GM23338 (cell line): Measurements from ENCODE around the gene PTPRN2. TPM values are rescaled to one million over a fixed set of nuclear protein-coding genes. Genes with fewer than 3 reads are reported as not detected.

Experiments
- ATAC-seq: fragments of 200-7000 bp; cut with Tn5 transposase; 3 replicates; pipeline ENCODE4 v1.9.1; 2020
- DNase-seq: peaks from one replicate; pipeline ENCODE4 v3.0.0-alpha.2; 2015; ENCODE audit warnings: low spot score
- H2AFZ ChIP-seq: fragments of 200-600 bp; sonication (generic); 2 replicates; pipeline ENCODE4 v1.8.0; 2016; ENCODE audit warnings: antibody characterized with exemption, mild to moderate bottlenecking, moderate library complexity
- H3F3A ChIP-seq: fragments of 200-600 bp; sonication (generic); replicated peaks from 2 replicates; pipeline ENCODE4 v1.8.0; 2017; ENCODE audit warnings: antibody characterized with exemption, mixed run types, low read depth
- H3K27ac ChIP-seq: fragments of 200-600 bp; sonication (generic); 2 replicates; pipeline ENCODE4 v1.6.1; 2016; ENCODE audit warnings: low read depth
- H3K27me3 ChIP-seq: fragments of 200-600 bp; sonication (generic); 2 replicates; pipeline ENCODE4 v1.8.0; 2016; ENCODE audit warnings: mild to moderate bottlenecking, mixed run types, moderate library complexity; ENCODE audit not compliant: insufficient read depth
- H3K36me3 ChIP-seq: fragments of 200-600 bp; sonication (generic); 2 replicates; pipeline ENCODE4 v1.8.0; 2016; ENCODE audit warnings: mild to moderate bottlenecking; ENCODE audit not compliant: insufficient read depth
- H3K4me1 ChIP-seq: fragments of 200-600 bp; sonication (generic); 2 replicates; pipeline ENCODE4 v1.8.0; 2016; ENCODE audit warnings: mild to moderate bottlenecking, moderate library complexity; ENCODE audit not compliant: insufficient read depth
- H3K4me2 ChIP-seq: fragments of 200-600 bp; sonication (generic); 2 replicates; pipeline ENCODE4 v1.7.1; 2017; ENCODE audit warnings: mixed run types
- H3K4me3 ChIP-seq: fragments of 200-600 bp; sonication (generic); 2 replicates; pipeline ENCODE4 v1.6.1; 2016; ENCODE audit warnings: mixed run types
- H3K79me2 ChIP-seq: fragments of 200-600 bp; sonication (generic); replicated peaks from 2 replicates; pipeline ENCODE4 v1.8.0; 2017; ENCODE audit warnings: mild to moderate bottlenecking; ENCODE audit not compliant: insufficient read depth
- H3K9me2 ChIP-seq: fragments of 200-600 bp; sonication (generic); 2 replicates; pipeline ENCODE4 v1.8.0; 2017; ENCODE audit not compliant: insufficient read depth
- H4K20me1 ChIP-seq: fragments of 200-600 bp; sonication (generic); replicated peaks from 2 replicates; pipeline ENCODE4 v1.8.0; 2017; ENCODE audit warnings: mild to moderate bottlenecking; ENCODE audit not compliant: insufficient read depth
- H3K27ac Mint-ChIP-seq: 2 replicates; pipeline ENCODE4 v1.8.0; 2020; ENCODE audit warnings: inconsistent platforms, mild to moderate bottlenecking, moderate library complexity, mixed read lengths
- H3K27me3 Mint-ChIP-seq: 3 replicates; pipeline ENCODE4 v1.8.0; 2022; ENCODE audit warnings: low read depth, mild to moderate bottlenecking, moderate library complexity, mixed read lengths, inconsistent platforms; ENCODE audit not compliant: insufficient read depth, poor library complexity
- H3K36me3 Mint-ChIP-seq: 3 replicates; pipeline ENCODE4 v1.8.0; 2021; ENCODE audit warnings: low read depth, mild to moderate bottlenecking, inconsistent platforms, moderate library complexity, mixed read lengths
- H3K4me1 Mint-ChIP-seq: 3 replicates; pipeline ENCODE4 v1.8.0; 2020; ENCODE audit warnings: mild to moderate bottlenecking, inconsistent platforms, mixed read lengths
- H3K4me3 Mint-ChIP-seq: 3 replicates; pipeline ENCODE4 v1.8.0; 2021; ENCODE audit warnings: moderate library complexity, mild to moderate bottlenecking, inconsistent platforms, mixed read lengths
- H3K9me3 Mint-ChIP-seq: 3 replicates; pipeline ENCODE4 v1.8.0; 2020; ENCODE audit warnings: moderate library complexity, mild to moderate bottlenecking, inconsistent platforms, mixed read lengths
- CREB1 ChIP-seq: fragments of 250-450 bp; sonication (Bioruptor Pico); IDR thresholded peaks from 2 replicates; pipeline ENCODE4 v1.5.0; 2020; ENCODE audit warnings: low read depth, mild to moderate bottlenecking, moderate library complexity
- EZH2 ChIP-seq: fragments of 200-600 bp; sonication (generic); IDR thresholded peaks from one replicate; pipeline ENCODE4 v1.8.0; 2017; ENCODE audit warnings: antibody characterized with exemption, mild to moderate bottlenecking, low read depth; ENCODE audit not compliant: unreplicated experiment
- EZH2phosphoT487 ChIP-seq: fragments of 200-600 bp; sonication (generic); IDR thresholded peaks from one replicate; pipeline ENCODE4 v1.8.1; 2018; ENCODE audit warnings: antibody characterized with exemption; ENCODE audit not compliant: unreplicated experiment
- JUNB ChIP-seq: IDR thresholded peaks from one replicate; pipeline ENCODE4 v1.6.1; 2016; ENCODE audit warnings: antibody characterized with exemption; ENCODE audit not compliant: unreplicated experiment
- NANOG ChIP-seq: IDR thresholded peaks from 2 replicates; pipeline ENCODE4 v1.6.1; 2016; ENCODE audit warnings: antibody characterized with exemption, borderline replicate concordance
- POLR2AphosphoS5 ChIP-seq: IDR thresholded peaks from 2 replicates; pipeline ENCODE4 v1.6.1; 2016; ENCODE audit warnings: antibody characterized with exemption, low read depth
- STAT1 ChIP-seq: IDR thresholded peaks from one replicate; pipeline ENCODE4 v1.6.1; 2016; ENCODE audit warnings: antibody characterized with exemption; ENCODE audit not compliant: unreplicated experiment
- ZNF114 ChIP-seq: fragments of 250-450 bp; sonication (Bioruptor Pico); IDR thresholded peaks from 2 replicates; pipeline ENCODE4 v1.5.0; 2020; ENCODE audit warnings: mild to moderate bottlenecking, moderate library complexity
- ZNF331 ChIP-seq: fragments of 250-450 bp; sonication (Bioruptor Pico); IDR thresholded peaks from 2 replicates; pipeline ENCODE4 v1.5.0; 2020; ENCODE audit warnings: low read depth, mild to moderate bottlenecking, moderate library complexity
- polyA plus RNA-seq: library from polyadenylated mRNA; unstranded; fragments of >200 nt; fragmentation: Nextera tagmentation; extraction: Ambion mirVana; gene quantifications from 2 replicates; pipeline ENCODE4 v1.2.1, GENCODE V29; 2016
- total RNA-seq: library from RNA; depleted of rRNA; stranded (reverse); fragments of >200 nt; shearing (Covaris generic); gene quantifications from 2 replicates; pipeline ENCODE4 v1.2.3, GENCODE V29; 2014
- TF ChIP-seq, protein P1 (sequence below), 2 experiments: fragments of 200-600 bp in 1 of 2; sonication (generic) in 1 of 2; conservative IDR thresholded peaks; 2 replicates each; pipeline versions ENCODE4 v1.5.1 to v1.6.1; 2016 to 2017; ENCODE audit warnings: antibody characterized with exemption in 2 of 2, low read depth in 2 of 2, mild to moderate bottlenecking in 2 of 2, moderate library complexity in 1 of 2
- TF ChIP-seq, protein P2 (sequence below): fragments of 250-450 bp; sonication (Bioruptor Pico); IDR thresholded peaks from 2 replicates; pipeline ENCODE4 v1.5.0; 2020; ENCODE audit warnings: mild to moderate bottlenecking, moderate library complexity
- TF ChIP-seq, protein P3 (sequence below): IDR thresholded peaks from one replicate; pipeline ENCODE4 v1.6.1; 2018; ENCODE audit warnings: antibody characterized with exemption; ENCODE audit not compliant: unreplicated experiment
- TF ChIP-seq, protein P4 (sequence below): IDR thresholded peaks from 2 replicates; pipeline ENCODE4 v1.6.1; 2016; ENCODE audit warnings: antibody characterized with exemption

PTPRN2 gene
- total and polyA plus RNA-seq, 2 experiments from 2014 or later = 0.87 to 4.0 TPM

DNA sequence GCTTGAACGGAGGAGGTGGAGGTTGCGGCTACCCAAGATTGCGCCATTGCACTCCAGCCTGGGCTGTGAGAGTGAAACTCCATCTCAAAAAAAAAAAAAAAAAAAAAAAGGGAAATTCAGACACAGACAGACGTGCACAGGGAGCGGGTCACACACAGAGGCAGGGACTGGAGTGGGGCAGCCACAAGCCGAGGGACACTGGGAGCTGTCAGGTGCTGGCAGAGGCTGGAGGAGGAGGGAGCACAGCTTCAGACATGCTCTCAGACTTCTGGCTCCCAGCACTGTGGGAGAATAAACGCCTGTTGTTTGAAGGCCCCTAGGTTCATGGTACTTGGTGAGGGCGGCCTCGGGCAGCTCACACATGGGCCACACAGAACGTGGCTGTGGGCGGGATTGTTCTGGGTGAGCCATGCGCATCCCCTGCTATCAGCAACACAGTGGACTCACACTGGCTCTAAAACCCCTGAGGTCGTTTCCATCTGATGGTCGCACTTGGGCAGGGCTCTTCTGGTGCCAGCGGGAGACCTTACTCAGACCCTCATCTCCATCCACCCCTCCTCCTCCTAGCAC, 874.9 kb downstream of the PTPRN2 start:
- Histone ChIP-seq H3F3A (no peaks in the 10 kb centered on the region), H4K20me1 (no peaks in the 10 kb centered on the region), H3K4me3 (no peak overlapping the region), H3K9me2 (no peaks in the 10 kb centered on the region), H3K36me3 (no peaks in the 10 kb centered on the region), H2AFZ (no peak overlapping the region), H3K27ac (no peak overlapping the region), H3K27me3 (no peaks in the 10 kb centered on the region), H3K4me1 (no peaks in the 10 kb centered on the region), H3K4me2 (no peak overlapping the region), H3K79me2 (no peaks in the 10 kb centered on the region)
- Mint-ChIP-seq H3K27ac (no peak overlapping the region), H3K4me1 (no peaks in the 10 kb centered on the region), H3K27me3 (peaks cover 5% of the 10 kb centered on the region), H3K9me3 (peaks cover 85% of the 10 kb centered on the region), H3K36me3 (peaks cover 52% of the 10 kb centered on the region), H3K4me3 (no peak overlapping the region)
- TF ChIP-seq ZNF331 (CRISPR knock-in tag) (no peak), ZNF114 (CRISPR knock-in tag) (no peak), POLR2AphosphoS5 (no peak), CREB1 (CRISPR knock-in tag) (no peak), EZH2 (no peak), JUNB (no peak), EZH2phosphoT487 (no peak), STAT1 (no peak), NANOG (no peak)
- TF ChIP-seq, protein P1, sequence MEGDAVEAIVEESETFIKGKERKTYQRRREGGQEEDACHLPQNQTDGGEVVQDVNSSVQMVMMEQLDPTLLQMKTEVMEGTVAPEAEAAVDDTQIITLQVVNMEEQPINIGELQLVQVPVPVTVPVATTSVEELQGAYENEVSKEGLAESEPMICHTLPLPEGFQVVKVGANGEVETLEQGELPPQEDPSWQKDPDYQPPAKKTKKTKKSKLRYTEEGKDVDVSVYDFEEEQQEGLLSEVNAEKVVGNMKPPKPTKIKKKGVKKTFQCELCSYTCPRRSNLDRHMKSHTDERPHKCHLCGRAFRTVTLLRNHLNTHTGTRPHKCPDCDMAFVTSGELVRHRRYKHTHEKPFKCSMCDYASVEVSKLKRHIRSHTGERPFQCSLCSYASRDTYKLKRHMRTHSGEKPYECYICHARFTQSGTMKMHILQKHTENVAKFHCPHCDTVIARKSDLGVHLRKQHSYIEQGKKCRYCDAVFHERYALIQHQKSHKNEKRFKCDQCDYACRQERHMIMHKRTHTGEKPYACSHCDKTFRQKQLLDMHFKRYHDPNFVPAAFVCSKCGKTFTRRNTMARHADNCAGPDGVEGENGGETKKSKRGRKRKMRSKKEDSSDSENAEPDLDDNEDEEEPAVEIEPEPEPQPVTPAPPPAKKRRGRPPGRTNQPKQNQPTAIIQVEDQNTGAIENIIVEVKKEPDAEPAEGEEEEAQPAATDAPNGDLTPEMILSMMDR (conservative IDR thresholded peaks at IDR 0.05; ENCODE audit: low read depth in 2 of 2) = no peak
- TF ChIP-seq, protein P2, sequence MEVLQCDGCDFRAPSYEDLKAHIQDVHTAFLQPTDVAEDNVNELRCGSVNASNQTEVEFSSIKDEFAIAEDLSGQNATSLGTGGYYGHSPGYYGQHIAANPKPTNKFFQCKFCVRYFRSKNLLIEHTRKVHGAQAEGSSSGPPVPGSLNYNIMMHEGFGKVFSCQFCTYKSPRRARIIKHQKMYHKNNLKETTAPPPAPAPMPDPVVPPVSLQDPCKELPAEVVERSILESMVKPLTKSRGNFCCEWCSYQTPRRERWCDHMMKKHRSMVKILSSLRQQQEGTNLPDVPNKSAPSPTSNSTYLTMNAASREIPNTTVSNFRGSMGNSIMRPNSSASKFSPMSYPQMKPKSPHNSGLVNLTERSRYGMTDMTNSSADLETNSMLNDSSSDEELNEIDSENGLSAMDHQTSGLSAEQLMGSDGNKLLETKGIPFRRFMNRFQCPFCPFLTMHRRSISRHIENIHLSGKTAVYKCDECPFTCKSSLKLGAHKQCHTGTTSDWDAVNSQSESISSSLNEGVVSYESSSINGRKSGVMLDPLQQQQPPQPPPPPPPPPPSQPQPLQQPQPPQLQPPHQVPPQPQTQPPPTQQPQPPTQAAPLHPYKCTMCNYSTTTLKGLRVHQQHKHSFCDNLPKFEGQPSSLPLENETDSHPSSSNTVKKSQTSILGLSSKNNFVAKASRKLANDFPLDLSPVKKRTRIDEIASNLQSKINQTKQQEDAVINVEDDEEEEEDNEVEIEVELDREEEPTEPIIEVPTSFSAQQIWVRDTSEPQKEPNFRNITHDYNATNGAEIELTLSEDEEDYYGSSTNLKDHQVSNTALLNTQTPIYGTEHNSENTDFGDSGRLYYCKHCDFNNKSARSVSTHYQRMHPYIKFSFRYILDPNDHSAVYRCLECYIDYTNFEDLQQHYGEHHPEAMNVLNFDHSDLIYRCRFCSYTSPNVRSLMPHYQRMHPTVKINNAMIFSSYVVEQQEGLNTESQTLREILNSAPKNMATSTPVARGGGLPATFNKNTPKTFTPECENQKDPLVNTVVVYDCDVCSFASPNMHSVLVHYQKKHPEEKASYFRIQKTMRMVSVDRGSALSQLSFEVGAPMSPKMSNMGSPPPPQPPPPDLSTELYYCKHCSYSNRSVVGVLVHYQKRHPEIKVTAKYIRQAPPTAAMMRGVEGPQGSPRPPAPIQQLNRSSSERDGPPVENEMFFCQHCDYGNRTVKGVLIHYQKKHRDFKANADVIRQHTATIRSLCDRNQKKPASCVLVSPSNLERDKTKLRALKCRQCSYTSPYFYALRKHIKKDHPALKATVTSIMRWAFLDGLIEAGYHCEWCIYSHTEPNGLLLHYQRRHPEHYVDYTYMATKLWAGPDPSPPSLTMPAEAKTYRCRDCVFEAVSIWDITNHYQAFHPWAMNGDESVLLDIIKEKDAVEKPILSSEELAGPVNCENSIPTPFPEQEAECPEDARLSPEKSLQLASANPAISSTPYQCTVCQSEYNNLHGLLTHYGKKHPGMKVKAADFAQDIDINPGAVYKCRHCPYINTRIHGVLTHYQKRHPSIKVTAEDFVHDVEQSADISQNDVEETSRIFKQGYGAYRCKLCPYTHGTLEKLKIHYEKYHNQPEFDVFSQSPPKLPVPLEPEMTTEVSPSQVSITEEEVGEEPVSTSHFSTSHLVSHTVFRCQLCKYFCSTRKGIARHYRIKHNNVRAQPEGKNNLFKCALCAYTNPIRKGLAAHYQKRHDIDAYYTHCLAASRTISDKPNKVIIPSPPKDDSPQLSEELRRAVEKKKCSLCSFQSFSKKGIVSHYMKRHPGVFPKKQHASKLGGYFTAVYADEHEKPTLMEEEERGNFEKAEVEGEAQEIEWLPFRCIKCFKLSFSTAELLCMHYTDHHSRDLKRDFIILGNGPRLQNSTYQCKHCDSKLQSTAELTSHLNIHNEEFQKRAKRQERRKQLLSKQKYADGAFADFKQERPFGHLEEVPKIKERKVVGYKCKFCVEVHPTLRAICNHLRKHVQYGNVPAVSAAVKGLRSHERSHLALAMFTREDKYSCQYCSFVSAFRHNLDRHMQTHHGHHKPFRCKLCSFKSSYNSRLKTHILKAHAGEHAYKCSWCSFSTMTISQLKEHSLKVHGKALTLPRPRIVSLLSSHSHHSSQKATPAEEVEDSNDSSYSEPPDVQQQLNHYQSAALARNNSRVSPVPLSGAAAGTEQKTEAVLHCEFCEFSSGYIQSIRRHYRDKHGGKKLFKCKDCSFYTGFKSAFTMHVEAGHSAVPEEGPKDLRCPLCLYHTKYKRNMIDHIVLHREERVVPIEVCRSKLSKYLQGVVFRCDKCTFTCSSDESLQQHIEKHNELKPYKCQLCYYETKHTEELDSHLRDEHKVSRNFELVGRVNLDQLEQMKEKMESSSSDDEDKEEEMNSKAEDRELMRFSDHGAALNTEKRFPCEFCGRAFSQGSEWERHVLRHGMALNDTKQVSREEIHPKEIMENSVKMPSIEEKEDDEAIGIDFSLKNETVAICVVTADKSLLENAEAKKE (CRISPR knock-in tag) = no peak
- TF ChIP-seq, protein P3, sequence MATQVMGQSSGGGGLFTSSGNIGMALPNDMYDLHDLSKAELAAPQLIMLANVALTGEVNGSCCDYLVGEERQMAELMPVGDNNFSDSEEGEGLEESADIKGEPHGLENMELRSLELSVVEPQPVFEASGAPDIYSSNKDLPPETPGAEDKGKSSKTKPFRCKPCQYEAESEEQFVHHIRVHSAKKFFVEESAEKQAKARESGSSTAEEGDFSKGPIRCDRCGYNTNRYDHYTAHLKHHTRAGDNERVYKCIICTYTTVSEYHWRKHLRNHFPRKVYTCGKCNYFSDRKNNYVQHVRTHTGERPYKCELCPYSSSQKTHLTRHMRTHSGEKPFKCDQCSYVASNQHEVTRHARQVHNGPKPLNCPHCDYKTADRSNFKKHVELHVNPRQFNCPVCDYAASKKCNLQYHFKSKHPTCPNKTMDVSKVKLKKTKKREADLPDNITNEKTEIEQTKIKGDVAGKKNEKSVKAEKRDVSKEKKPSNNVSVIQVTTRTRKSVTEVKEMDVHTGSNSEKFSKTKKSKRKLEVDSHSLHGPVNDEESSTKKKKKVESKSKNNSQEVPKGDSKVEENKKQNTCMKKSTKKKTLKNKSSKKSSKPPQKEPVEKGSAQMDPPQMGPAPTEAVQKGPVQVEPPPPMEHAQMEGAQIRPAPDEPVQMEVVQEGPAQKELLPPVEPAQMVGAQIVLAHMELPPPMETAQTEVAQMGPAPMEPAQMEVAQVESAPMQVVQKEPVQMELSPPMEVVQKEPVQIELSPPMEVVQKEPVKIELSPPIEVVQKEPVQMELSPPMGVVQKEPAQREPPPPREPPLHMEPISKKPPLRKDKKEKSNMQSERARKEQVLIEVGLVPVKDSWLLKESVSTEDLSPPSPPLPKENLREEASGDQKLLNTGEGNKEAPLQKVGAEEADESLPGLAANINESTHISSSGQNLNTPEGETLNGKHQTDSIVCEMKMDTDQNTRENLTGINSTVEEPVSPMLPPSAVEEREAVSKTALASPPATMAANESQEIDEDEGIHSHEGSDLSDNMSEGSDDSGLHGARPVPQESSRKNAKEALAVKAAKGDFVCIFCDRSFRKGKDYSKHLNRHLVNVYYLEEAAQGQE = no peak
- TF ChIP-seq, protein P4, sequence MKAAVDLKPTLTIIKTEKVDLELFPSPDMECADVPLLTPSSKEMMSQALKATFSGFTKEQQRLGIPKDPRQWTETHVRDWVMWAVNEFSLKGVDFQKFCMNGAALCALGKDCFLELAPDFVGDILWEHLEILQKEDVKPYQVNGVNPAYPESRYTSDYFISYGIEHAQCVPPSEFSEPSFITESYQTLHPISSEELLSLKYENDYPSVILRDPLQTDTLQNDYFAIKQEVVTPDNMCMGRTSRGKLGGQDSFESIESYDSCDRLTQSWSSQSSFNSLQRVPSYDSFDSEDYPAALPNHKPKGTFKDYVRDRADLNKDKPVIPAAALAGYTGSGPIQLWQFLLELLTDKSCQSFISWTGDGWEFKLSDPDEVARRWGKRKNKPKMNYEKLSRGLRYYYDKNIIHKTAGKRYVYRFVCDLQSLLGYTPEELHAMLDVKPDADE = no peak
- DNase-seq (no peak), ATAC-seq (no peak)
